ENCODE results near the gene RAB21.

RAB21 gene, protein sequence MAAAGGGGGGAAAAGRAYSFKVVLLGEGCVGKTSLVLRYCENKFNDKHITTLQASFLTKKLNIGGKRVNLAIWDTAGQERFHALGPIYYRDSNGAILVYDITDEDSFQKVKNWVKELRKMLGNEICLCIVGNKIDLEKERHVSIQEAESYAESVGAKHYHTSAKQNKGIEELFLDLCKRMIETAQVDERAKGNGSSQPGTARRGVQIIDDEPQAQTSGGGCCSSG

DNA sequence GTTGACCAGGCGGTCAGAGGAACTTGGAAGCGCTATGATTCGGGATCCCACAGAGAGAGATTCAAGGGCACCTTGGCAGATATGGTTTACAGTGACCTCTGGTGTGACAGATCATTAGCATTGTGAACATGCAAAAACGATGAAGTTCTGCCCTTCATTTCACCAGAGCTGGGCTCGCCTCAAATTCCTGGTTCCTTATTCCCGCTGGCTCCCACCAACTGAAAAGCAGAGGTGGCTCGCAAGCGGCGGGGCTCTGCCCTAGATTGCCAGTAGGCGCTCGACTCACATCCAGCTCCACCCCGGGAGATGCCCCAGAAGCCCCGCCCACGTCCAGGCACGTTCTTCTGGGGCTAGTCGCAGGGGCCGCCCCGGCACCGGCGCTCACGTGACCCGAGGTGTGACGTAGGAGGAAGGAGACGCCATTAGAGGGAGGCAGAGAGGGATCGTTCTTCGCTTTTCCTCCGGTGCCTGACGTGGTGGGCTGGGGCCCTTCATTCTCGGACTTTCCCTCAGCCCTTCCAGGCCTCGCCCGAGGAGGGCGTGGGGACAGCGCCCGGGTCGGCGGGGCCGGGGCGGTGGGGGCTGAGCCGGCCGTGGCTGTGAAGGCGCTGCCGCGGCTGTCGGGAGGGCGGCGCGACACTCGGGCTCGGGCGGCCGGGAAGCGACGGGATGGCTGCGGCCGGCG lies at the start of gene RAB21:
RAB21 (plus strand) TSS at position 403 of the 685 bp plus-strand sequence; CDS start at position 670, 267 bp downstream.
- peak; percentile 97 for DNase-seq (ENCODE audit: low read depth in 3 of 3)

DNA sequence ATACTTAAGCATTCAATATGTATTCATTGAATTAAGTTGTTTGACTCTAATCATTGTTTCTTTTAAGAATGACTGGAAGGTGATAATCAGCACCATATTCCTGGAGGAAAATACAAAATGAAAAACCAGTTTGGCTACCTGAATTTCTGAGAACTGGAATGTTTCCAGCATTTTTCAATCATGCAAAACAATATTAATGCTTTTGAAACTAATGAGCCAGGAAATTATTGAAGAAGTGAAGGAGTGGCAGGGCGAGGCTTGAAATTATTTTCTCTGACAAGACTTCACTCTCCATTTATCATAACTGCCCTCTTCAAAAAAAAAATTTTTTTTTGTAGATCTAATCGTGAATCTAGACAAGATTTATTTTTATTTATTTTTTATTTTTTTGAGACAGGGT lies 49.7 kb upstream of the RAB21 start:
- no peak for DNase-seq (ENCODE audit: low read depth in 3 of 3)

DNA sequence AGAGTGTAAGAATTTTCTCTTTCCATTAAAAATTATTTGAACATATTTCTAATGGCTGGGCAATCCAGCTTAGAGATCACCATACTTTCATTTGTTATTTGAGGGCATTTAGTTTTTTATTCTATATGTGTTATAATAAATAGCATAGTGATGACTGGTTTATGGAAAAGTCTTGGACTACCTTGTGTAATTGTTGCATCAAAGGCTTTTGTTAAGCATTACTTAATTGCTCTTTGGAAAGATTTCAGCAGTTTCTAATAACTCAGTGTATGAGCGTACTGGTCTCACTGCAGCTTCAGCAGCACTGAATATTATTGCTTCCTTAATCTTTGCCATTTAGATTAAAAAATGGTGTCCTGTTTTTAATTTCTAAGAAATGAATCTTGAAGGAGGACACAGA lies 46.0 kb upstream of the RAB21 start:
- DNase-seq (ENCODE audit: low read depth in 3 of 3) = no peak

DNA sequence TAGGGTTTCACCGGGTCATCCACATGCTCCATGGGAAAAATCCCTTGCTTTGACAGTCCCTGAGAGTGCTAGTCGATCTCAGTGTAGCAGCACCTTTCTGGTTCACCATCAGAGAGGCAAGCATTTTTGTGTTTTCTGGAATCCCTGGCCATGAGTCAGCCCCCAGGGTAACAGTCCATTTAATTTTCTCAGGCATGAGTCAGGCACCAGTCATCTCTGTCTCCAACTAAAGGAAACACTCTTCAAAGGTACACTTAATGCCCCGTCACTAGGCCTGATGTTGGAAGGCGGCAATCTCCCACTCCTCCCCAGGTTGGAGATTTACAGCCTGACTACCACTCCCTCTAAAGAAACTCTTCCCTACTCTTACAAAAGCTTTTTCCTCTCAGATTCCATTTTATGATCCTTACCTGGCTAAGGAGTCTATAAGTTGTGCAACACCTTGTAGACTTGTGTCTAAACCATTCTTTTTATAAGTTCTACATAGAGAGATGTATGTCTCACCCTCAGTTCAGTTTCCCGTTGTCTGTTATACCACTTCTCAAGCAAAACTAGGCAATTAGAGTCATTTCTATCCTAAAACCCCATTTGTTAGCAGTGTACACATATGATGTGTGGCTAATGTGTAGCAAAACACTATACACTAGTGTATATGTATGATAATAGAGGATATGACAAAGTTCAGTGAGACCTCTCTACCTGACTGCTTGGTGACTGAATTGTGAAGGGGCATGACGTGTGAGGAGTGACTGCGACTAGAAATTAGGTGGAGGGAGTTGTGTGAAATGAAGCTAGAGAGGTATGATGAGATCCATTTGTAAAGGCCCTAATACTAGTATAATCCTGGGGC lies 44.2 kb upstream of the RAB21 start:
- no peak for DNase-seq (ENCODE audit: low read depth in 3 of 3)

DNA sequence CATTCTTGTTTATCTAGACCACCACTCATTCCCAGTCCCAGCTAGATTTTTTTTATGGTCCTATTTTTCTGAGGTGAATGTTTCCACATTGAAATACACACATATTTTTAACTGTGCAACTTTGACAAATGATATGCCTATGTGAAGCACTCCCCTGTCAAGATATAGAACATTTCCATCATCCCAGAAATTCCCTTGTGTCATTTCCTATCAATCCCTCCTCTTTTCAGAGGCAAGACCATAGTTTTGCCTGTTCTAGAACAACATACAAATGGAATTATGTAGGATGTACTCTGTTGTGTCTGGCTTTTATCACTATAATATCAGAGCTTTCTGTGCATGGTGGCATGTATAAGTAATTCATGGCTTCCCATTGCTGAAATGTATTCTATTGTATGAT lies 36.1 kb upstream of the RAB21 start:
- DNase-seq (ENCODE audit: low read depth in 3 of 3) = no peak

DNA sequence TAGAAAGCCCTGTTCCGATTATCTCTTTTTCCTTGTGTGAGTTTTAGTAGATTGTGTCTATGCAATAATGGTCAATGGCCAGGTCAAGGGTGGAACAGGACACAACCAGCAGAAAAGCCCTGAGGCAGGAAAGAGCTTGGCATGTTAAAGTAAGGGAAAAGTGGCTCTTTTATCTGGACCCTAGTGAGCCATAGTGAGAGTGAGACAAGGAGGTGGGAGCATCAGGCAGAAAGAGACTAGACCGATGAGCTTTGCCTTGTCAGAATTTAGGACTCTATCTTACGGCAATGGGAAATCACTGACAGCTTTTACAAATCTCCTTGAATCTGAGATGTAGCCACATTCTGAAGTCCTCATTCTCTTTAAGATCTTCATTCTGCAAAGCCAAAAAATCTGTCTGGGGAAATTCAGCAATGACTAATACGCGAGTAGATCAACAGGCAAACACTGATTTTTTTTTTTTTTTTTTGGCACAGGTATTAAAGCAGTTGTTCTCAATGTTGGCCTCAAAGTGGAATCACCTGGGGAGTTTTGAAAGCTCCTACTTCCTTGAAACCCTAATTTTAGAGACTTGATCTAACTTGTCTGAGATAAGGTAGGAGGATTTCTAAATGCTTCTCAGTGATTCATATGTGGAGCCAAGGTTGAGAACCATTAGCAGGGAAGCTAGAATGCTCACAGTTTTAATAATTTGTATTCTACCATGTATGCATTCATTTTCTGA lies 34.9 kb upstream of the RAB21 start:
- no peak for DNase-seq (ENCODE audit: low read depth in 3 of 3)

DNA sequence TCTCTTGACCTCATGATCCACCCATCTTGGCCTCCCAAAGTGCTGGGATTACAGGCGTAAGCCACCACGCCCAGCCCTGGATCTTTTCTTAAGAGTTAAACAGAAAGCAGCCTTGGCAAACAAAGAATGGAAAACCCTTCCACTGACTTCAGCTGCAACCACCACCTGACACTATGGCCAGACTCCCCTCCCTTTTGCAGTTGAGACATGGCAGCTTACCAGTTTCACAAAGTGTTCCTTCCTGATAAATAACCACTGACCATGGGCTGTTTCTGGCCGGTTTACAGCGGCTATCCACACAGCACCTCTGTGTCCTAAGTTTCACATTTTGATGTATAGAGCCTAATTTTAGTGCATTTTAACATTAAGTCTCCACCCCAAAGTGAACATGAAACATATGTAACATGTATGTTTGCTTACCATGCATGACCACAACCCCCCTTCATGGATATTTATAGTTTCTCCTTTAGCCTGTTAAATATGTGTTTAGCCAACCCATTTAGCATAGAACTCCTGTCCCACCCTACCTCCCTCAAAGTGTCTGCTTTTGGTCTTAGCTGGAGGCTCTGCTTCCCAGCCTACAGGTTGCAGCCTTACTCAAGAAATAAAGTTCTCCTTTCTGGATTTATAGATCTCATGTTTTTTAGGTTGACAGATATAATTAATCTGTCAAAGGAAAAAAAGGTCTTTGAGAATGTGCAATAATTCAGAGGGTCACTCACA lies 32.7 kb upstream of the RAB21 start:
- no peak for DNase-seq (ENCODE audit: low read depth in 3 of 3)

DNA sequence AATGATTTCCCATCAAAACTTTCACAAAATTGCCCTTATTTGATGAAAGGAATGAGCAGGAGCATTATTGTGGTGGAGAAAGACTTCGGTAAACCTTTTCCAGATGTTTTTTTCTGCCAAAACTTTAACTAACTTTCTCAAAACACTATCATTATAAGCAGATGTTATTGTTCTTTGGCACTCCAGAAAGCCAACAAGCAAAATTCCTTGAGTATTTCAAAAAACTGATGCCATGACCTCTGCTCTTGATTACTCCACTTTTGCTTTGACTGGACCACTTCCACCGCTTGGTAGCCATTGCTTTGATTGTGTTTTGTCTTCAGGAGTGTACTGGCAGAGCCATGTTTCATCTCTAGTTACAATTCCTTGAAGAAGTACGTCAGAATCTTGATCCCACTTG lies 29.7 kb upstream of the RAB21 start:
- no peak for DNase-seq (ENCODE audit: low read depth in 3 of 3)

DNA sequence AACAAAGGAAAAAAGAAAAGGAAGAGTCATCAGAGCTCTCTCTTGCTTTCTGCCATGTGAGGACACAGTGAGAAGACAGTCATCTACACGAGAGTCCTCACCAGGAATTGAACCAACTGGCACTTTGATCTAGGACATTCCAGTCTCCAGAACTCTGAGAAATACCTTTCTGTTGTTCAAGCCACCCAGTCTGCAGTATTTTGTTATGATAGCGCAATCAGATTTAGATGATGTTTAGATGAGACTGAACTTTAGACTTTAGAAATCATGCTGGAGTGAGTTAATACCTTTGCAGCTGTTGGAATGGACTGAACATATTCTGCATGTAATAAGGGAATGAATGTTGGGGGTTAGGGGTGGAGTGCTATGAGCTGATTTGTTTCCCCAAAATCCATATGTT lies 28.1 kb upstream of the RAB21 start:
- DNase-seq (ENCODE audit: low read depth in 3 of 3) = no peak

DNA sequence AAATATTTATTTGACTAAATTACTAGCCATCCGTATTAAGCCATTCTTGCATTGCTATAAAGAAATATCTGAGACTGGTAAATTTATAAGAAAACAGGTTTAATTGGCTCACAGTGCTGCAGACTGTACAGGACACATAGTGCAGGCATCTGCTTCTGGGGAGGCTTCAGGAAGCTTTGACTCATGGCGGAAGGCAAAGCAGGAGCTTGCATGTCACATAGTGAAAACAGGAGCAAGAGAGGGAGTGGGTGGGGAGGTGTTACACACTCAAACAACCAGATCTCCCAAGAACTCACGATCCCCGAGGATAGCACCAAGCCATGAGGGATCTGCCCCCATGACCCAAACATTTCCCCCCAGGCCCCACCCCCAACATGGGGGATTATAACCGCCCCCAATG lies 26.7 kb upstream of the RAB21 start:
- no peak for DNase-seq (ENCODE audit: low read depth in 3 of 3)

DNA sequence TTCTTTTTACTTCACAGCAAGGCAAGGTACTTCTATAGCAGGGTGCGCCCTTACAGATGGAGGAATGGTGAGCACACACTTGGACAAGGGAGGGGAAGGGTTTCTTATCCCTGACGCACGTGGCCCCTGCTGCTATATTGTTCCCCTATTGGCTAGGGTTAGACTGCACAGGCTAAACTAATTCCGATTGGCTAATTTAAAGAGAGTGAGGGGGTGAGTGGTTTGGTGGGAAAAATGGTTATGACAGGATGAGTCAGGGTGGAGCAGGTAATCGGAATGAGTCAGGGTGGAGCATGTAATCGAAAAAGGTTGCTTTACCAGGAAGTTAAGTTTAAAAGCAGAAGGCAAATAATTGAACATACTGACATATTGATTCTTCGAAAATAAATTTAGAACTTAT lies 23.7 kb upstream of the RAB21 start:
- DNase-seq (ENCODE audit: low read depth in 3 of 3) = no peak

DNA sequence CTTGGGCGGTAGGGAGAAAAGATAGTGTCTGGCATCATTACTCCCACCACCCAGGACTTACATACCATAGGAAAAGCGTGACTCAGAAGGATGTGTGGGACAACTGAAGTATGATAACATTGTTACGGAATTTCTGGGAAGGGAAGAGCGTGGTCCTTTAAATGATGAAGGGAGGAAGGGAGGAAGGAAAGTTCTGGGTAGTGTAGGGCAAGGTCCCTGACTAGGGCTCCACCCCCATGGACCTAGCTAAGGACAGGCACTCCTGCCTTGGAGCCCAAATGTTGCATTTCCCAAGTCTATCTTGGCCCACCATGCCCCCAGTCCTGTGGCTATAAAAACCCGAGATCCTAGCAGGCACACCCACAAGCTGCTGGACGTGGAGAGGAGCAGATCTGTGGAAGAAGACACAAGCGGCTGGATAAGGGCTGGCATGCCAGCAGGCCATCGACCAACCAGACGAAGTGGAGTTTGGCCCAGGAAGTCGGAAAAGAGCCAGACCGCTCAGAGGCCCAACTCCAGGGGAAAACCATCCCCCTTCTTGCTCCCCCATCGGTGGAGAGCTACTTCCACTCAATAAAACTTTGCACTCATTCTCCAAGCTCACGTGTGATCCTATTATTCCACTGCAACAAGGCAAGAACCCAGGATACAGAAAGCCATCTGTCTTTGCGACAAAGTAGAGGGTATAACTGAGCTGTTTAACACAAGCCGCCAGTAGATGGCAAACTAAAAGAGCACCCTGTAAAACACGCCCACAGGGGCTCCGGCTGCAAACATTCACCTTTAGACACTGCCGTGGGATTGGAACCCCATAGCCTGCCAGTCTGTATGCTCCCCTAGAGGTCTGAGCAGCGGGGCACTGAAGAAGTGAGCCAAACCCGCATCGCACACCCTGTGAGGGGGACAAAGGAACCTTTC lies 23.0 kb upstream of the RAB21 start:
- no peak for DNase-seq (ENCODE audit: low read depth in 3 of 3)

DNA sequence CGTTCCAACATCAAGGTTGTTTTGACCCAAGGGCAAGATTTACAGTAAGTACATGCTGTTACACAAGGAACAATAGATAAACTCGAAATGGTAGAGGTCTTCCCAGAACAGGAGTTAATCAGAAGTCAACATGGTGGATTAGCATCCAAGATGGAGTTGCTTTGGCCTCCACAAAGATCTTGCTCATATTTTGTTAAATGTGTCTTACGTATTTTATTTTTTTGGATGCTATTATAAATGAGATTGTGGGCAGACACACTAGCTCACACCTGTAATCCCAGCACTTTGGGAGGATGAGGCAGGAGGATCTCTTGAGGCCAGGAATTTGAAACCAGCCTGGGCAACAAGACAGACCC lies 22.3 kb upstream of the RAB21 start:
- no peak for DNase-seq (ENCODE audit: low read depth in 3 of 3)

DNA sequence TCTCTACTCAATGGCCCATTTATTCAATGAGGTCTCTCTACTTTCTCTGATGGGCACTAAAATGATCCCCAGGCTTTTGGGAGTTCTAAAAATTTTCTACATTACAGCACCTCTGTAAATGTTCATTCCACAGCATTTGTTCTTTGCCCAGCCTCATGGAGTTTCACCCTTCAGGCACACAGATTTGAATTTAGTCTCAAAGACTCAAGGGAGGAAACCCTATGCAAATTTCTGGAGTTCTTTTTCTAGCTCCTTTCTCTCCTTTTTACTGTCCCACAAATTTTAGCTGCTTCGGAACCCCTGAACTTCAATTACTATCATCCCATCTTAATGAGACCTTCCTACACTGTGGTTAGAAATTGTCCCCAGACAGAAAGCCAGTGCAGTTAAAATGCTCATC lies 17.5 kb upstream of the RAB21 start:
- no peak for DNase-seq (ENCODE audit: low read depth in 3 of 3)

DNA sequence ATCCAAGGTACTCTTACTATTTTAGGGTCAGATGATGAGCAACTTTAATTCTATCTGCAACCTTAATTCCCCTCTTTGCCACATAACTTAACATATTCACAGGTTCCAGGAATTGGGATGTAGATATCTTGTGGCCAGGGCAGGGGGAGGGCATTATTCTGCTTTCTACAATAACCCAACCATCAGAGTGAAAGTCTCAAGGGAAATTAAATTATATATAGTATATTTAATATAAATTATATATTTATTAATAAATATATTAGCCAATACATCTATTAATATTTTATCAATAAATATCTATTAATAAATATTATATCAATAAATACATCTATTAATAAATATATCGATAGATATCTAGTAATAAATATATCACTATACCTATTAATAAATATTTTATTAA lies 11.7 kb upstream of the RAB21 start:
- DNase-seq (ENCODE audit: low read depth in 3 of 3) = no peak

DNA sequence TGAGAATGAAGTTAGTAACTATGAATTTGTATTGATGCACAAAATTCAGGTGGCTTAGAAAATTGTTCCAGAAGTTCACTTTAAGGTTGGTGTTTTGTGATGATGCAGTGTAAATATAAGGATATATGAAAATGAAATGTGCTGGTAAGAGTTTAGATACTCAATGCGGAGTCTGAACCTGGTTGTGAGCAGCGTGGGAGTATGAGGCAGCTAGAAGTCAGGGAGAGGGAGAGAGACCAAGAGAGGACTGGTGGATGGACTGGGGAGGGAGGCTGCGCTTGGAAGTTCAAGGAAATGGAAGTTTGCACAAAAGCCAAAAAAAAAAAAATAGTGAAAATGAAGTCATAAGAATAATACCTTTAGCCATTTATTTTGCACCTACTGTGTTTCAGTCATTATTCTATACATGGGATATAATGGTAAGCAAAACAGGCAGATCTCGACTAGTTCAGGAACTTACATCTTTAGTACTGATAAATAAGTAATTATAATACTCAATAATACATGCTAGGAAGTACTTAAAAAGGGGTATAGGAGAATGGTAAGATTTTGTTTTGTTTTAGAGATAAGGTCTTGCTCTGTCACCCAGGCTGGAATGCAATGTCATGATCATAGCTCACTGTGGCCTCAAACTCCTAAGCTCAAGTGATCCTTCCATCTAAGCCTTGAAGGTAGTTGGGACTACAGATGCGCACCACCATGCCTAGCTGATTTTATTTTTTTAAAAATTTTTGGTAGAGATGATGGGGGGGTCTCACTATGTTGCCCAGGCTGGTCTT lies 10.0 kb upstream of the RAB21 start:
- no peak for DNase-seq (ENCODE audit: low read depth in 3 of 3)

DNA sequence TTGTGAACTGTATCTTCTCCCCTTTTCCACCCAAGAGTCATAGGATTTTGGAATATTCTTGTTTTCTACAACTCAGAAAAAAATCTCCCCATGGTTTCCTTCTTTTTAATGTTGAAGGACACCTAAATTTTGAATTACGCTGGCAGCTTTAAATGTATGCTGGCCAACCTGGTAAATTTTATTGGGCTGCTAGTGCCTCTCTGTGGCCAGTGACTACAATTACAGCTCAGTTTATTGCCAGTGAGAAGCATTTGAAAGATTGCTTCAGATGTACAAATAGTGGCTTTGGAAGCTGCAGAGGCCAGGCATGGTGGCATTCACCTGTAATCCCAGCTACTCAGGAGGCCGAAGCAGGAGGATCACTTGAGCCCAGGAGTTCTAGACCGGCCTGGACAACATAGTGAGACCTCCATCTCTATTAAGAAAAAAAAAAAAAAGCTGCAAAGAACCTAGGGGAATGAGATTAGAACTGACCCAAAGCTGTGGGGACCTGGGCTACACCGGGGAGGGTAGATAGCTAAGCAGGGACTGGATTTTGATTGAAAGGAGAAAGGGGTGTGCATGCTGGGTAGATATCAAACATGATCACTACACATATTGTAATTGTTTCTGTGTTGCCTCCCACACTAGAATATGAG lies 7.6 kb upstream of the RAB21 start:
- peak in 2 of 3 experiments; percentile 11 to 27 for DNase-seq (ENCODE audit: low read depth in 3 of 3)

DNA sequence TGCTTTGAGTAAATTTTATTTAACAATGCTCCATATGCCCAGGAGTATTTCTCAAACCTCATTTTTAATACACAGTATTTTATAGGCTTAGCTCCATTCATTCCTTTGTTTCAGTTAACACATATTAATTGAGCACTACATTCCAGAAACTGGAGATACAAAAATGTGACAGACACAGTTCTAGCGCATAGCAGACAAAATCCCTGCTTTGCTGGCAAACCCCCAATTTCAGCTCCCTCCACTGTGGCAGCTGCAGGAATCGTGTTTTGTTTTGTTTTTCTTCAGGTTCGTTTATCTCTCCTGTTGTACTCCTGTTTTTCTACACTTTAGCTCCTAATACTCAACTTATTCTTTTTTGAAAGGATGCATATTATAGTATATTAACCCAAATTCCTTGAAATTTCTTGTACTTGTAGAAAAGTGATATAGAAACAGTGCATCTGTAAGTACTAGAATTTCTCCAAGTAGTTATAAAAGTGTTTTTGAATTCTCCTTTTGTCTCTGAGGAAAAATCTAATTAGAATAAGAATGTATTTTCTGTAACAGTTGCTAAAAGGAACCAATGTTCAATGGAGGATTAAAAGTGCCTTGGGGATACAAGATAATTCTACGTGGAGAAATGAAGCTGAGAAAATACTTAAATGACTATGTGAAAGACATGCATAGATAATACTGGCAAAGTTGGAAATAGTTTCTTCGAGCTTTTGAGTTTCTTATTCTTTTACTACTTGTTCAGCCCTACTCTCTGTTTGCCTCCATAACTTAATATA lies 6.4 kb upstream of the RAB21 start:
- no peak for DNase-seq (ENCODE audit: low read depth in 3 of 3)
